Transverse colon (tissue), 4 donors: ENCODE results near the gene FAM227A. TPM values are rescaled to one million over a fixed set of nuclear protein-coding genes. Genes with fewer than 3 reads are reported as not detected.

Experiments used
- DNase-seq: peaks from one replicate; pipeline ENCODE4 v3.0.0-alpha.2; 2019
- H3K27ac ChIP-seq, 4 donors: fragments of 200-600 bp; sonication (generic); 2 replicates each; pipeline ENCODE4 v1.5.1; 2016 to 2018; ENCODE audit warnings: inconsistent platforms in 4 of 4
- H3K27me3 ChIP-seq: fragments of 200-600 bp; sonication (generic); 2 replicates; pipeline ENCODE4 v1.5.1; 2017; ENCODE audit warnings: inconsistent platforms
- H3K36me3 ChIP-seq, 4 donors: fragments of 200-600 bp; sonication (generic); 2 replicates each; pipeline ENCODE4 v1.5.1; 2017 to 2019; ENCODE audit warnings: inconsistent platforms in 4 of 4
- H3K4me1 ChIP-seq, 4 donors: fragments of 200-600 bp; sonication (generic); 2 replicates each; pipeline ENCODE4 v1.5.1; 2017 to 2020; ENCODE audit warnings: inconsistent platforms in 4 of 4
- H3K4me3 ChIP-seq, 4 donors: fragments of 200-600 bp; sonication (generic); 1 replicate in 1 of 4; 2 replicates in 3 of 4; pipeline versions ENCODE4 v1.5.1 to v1.6.1; 2017 to 2019; ENCODE audit warnings: inconsistent platforms in 4 of 4
- H3K9me3 ChIP-seq, 2 donors: fragments of 200-600 bp; sonication (generic); 2 replicates each; pipeline ENCODE4 v1.5.1; 2017 to 2019; ENCODE audit warnings: inconsistent platforms in 2 of 2
- EP300 ChIP-seq: sonication (generic); formaldehyde crosslinking; IDR thresholded peaks from one replicate; pipeline ENCODE4 v1.6.1; 2017; ENCODE audit warnings: antibody characterized with exemption, low read depth
- POLR2A ChIP-seq: fragments of 450-650 bp; IDR thresholded peaks from one replicate; pipeline ENCODE4 v1.6.1; 2016; ENCODE audit warnings: antibody characterized with exemption, mild to moderate bottlenecking, moderate library complexity
- POLR2AphosphoS5 ChIP-seq, 3 donors: sonication (generic); formaldehyde crosslinking; IDR thresholded peaks; one replicate each; pipeline ENCODE4 v1.6.1; 2016; ENCODE audit warnings: antibody characterized with exemption in 3 of 3
- WGBS, 2 donors: methylation state at CpG; one replicate each; pipeline ENCODE4 v1.1.5; 2018; ENCODE audit warnings: low coverage in 1 of 2; 5-methylcytosine and 5-hydroxymethylcytosine counted together
- in situ Hi-C, 4 donors: fragments of 200-750 bp; cut with MboI; loops; one replicate each; pipeline versions ENCODE4 v1.15.0 to v1.15.1; 2017; ENCODE audit warnings: low sequenced_read_pairs in 3 of 4, low pct_ligation_motif_present in 1 of 4, low pct_unique_long_range_greater_than_20kb in 1 of 4
- intact Hi-C: fragments of 100-400 bp; cut with DNase I; formaldehyde crosslinking; loops from one replicate; pipeline ENCODE4 v1.15.1; 2023; ENCODE audit warnings: low total_unique reads
- total RNA-seq, 4 donors: library from RNA; depleted of rRNA; stranded (reverse); fragments of >200 nt; gene quantifications; one replicate each; pipeline ENCODE4 v1.1.0, GENCODE V29; 2016
- TF ChIP-seq, protein P1 (sequence below), 5 experiments: fragments of 200-600 bp in 3 of 5; fragments of 450-650 bp in 2 of 5; sonication (generic) in 3 of 5; IDR thresholded peaks; 1 replicate in 2 of 5; 2 replicates in 3 of 5; pipeline ENCODE4 v1.5.1; 2016 to 2017; ENCODE audit warnings: antibody characterized with exemption in 5 of 5, inconsistent platforms in 3 of 5, mild to moderate bottlenecking in 2 of 5, moderate library complexity in 1 of 5

The FAM227A gene
- total RNA-seq, 4 donors from 2014 or later = 0.20 to 0.79 (median 0.27) TPM; not detected in 1

DNA sequence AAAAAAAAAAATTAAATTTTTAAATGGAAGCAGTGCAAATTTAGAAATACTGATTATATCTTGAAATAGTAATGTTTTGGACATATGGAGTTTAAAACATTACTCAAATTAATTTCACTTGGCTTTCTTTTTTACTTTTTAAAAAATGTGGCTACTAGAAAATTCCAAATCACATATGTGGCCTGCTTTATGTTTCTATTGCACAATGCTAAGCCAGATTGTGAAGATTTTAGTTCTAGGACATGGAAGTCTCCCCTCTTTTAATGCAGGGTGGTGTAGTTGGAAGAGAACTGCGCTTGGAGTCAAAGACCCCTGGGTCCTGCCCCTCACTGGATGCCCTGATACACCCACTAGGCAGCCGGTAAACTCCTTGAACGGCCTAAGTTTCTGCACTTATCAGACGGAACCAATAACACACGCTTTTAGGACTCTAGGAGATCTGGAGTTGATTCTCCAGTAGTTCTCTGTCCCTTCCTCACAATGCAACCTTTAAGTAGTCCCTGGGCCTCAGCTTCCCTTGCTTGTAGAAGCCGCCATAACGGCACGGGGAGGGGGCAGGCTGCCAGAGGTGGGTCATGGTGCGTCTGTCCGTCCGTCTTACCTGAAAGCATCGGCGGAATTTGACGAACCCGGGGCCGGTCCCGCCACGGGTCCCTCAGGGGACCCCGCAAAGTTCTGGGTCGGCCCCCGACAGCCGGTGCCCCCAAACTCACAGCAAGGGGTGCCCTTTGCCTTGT is 505 bp downstream of the FAM227A start:
- Histone ChIP-seq H3K27me3 (no peaks in the 10 kb centered on the region), H3K36me3 (no peaks in the 10 kb centered on the region), H3K27ac (peak overlapping the region; percentile 86 to 89 (median 88)), H3K4me3 (peak overlapping the region; percentile 64 to 89 (median 82)), H3K4me1 (peaks cover 11 to 23% (median 15%) of the 10 kb centered on the region in 4 donors), H3K9me3 (no peaks in the 10 kb centered on the region)
- in situ Hi-C loops = no loop called here
- intact Hi-C loops = no loop called here
- no peak for TF ChIP-seq POLR2A
- TF ChIP-seq POLR2AphosphoS5 (IDR thresholded peaks at IDR 0.05) = no peak
- TF ChIP-seq EP300 = no peak
- TF ChIP-seq, protein P1, sequence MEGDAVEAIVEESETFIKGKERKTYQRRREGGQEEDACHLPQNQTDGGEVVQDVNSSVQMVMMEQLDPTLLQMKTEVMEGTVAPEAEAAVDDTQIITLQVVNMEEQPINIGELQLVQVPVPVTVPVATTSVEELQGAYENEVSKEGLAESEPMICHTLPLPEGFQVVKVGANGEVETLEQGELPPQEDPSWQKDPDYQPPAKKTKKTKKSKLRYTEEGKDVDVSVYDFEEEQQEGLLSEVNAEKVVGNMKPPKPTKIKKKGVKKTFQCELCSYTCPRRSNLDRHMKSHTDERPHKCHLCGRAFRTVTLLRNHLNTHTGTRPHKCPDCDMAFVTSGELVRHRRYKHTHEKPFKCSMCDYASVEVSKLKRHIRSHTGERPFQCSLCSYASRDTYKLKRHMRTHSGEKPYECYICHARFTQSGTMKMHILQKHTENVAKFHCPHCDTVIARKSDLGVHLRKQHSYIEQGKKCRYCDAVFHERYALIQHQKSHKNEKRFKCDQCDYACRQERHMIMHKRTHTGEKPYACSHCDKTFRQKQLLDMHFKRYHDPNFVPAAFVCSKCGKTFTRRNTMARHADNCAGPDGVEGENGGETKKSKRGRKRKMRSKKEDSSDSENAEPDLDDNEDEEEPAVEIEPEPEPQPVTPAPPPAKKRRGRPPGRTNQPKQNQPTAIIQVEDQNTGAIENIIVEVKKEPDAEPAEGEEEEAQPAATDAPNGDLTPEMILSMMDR (IDR thresholded peaks at IDR 0.05) = no peak
- DNase-seq = no peak
- WGBS, 2 donors = 7% methylated on average over 22 of the region's 22 CpGs; no CpG with 5 or more reads in 1 of the 2 donors

GRCh38 chr22:38653741-38654140 is 2.5 kb downstream of the FAM227A start:
- 94 to 100% methylated on average over 2 to 8 of the region's 8 CpGs for whole genome bisulfite sequencing, 2 donors
- no peak for DNase-seq
- TF ChIP-seq POLR2A (no peak), EP300 (no peak), POLR2AphosphoS5 (IDR thresholded peaks at IDR 0.05) (no peak)
- TF ChIP-seq, protein P1 (IDR thresholded peaks at IDR 0.05) = no peak
- H3K27me3 ChIP-seq = no peaks in the 10 kb centered on the region
- no peaks in the 10 kb centered on the region for H3K9me3 ChIP-seq
- peaks cover 11 to 23% (median 15%) of the 10 kb centered on the region in 4 donors for H3K4me1 ChIP-seq
- H3K4me3 ChIP-seq = no peak overlapping the region
- in situ Hi-C loops (no loop called here), intact Hi-C loops (no loop called here)
- H3K27ac ChIP-seq = no peak overlapping the region
- H3K36me3 ChIP-seq = no peaks in the 10 kb centered on the region

DNA sequence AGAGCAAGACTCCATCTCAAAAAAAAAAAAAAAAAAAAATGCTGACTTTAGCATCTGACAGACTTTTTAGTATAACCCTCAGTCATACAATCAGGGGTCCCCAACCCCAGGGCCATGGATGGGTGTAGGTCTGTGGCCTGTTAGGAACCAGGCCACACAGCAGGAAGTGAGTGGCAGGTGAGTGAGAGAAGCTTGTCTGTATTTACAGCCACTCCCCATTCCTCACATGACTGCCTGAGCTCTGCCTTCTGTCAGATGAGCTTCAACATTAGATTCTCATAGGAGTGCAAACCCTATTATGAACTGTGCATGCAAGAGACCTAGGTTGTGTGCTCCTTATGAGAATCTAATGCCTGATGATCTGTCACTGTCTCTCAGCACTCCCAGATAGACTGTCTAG is 3.3 kb downstream of the FAM227A start:
- DNase-seq = peak; percentile 31
- Histone ChIP-seq H3K9me3 (no peaks in the 10 kb centered on the region), H3K4me1 (peaks cover 11 to 16% (median 14%) of the 10 kb centered on the region in 4 donors), H3K36me3 (no peaks in the 10 kb centered on the region), H3K27ac (peak overlapping the region in 3 of 4 donors; percentile 4 to 60 (median 20)), H3K27me3 (no peaks in the 10 kb centered on the region), H3K4me3 (no peak overlapping the region)
- intact Hi-C loops = no loop called here
- in situ Hi-C loops = no loop called here
- TF ChIP-seq, protein P1 (IDR thresholded peaks at IDR 0.05) = no peak
- TF ChIP-seq POLR2AphosphoS5 (IDR thresholded peaks at IDR 0.05) = no peak
- TF ChIP-seq EP300 = no peak
- no peak for TF ChIP-seq POLR2A

DNA sequence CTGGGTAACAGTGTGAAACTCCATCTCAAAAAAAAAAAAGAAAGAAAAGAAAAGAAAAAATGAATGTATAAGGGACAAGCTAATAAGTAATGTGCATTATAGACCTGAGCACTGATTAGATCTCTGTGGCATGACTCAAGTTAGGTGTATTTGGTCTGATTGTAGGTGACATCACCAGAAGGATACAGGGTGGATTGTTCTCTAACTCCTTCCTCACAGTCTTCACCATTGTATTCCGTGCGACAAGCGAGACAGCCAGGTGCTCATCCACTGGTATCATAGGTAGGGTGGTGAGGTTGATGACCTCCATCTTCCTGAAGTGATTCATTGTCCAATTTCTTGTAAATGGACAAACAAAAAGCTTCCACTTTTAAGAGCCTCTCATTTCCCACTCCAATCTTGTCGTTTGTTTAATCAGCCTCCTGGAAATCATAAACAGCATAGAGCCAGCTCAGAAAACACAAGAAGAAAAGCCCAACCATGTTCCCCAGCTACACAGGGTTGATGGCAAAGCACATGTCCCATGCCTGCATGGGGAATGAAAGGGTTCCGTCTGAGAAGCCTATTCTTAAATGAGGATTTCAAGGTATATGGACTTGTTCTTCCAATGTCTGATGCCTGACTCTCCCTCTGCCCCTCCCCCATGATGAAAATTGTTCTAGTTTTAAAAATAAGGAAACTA is 6.2 kb downstream of the FAM227A start:
- intact Hi-C loops = no loop called here
- WGBS, 2 donors = 65 to 75% methylated on average over 4 to 5 of the region's 5 CpGs
- Histone ChIP-seq H3K4me1 (no peaks in the 10 kb centered on the region), H3K4me3 (no peak overlapping the region), H3K36me3 (no peaks in the 10 kb centered on the region), H3K27ac (no peak overlapping the region), H3K9me3 (no peaks in the 10 kb centered on the region), H3K27me3 (no peaks in the 10 kb centered on the region)
- TF ChIP-seq, protein P1 (IDR thresholded peaks at IDR 0.05) = no peak
- TF ChIP-seq POLR2AphosphoS5 (IDR thresholded peaks at IDR 0.05) (no peak), EP300 (no peak), POLR2A (no peak)
- DNase-seq = no peak
- in situ Hi-C loops = no loop called here
